ENCODE measurements around the gene NOXA1. TPM values are rescaled to one million over a fixed set of nuclear protein-coding genes. Genes with fewer than 3 reads are reported as not detected.

NOXA1 gene
- total and polyA plus RNA-seq, 4 donors = 1.3 to 3.6 (median 2.4) TPM

DNA sequence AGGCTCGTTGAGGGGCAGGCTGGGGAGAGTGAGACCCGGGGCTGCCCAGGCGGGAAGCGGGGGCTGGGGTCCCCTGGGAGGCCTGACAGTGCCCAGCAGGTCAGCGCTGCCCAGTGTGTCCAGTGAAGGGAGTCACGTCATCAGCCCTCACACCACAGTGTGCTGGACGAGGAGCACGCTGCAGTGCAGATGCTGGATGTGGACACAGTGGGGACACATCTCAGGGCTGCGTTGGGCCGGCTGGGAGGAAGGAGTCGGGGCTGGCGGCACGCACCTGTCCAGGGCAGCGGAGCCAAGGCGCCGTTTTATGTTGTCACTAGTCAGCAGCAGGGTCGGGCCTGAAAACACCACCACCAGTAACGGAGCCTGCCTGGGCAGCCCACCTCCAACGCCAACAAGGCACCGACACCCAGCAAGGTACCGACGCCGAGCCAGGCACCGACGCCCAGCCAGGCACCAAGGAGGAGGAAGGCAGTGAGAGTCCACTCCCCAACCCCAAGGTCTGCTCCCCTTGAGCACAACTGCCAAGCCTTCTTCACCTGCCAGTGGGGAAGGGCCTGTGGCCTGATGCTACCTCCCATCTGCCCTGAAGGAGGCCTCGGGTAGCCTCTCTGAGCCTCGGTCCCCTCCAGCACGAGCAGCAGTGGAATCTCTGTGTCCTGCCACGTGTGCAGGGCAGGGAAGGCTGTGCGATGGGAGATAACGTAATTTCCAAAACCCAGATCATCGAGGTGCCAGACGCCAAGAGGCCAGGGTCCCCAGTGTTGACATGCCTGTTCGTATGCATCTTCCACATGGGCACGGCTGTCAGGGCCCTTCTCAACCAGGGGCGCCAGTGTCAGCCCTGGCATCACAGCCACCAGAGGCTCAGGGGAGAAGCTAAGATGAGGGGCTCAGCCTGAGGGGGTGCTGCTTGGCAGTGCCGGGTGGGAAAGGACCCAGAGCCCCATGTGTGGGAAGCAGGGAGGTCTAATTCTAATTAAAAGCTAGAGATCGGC, 57.8 kb downstream of the NOXA1 start:
- Histone ChIP-seq H3K9ac (ENCODE audit: low read depth in 1 of 2, low read length in 2 of 2) (no peak overlapping the region), H3K27ac (ENCODE audit: low read depth in 1 of 2, low read length in 2 of 2) (no peak overlapping the region), H3K4me3 (ENCODE audit: low read depth in 1 of 3, low read length in 3 of 3) (no peak overlapping the region), H3K27me3 (ENCODE audit: control insufficient read depth in 4 of 4, insufficient read depth in 4 of 4, low read length in 3 of 4) (no peaks in the 10 kb centered on the region), H3K36me3 (ENCODE audit: control insufficient read depth in 4 of 4, insufficient read depth in 3 of 4, low read depth in 1 of 4, low read length in 3 of 4) (peaks cover 0 to 5% (median 4%) of the 10 kb centered on the region in 4 donors), H3K4me1 (ENCODE audit: control insufficient read depth in 4 of 4, insufficient read depth in 4 of 4, low read length in 3 of 4) (peaks cover 0 to 8% (median 7%) of the 10 kb centered on the region in 4 donors), H3K9me3 (ENCODE audit: control insufficient read depth in 4 of 4, low read length in 3 of 4) (peaks cover 2 to 7% (median 2%) of the 10 kb centered on the region in 4 donors)
- DNase-seq (ENCODE audit: low spot score) = no peak
- WGBS = 94% methylated on average over 38 of the region's 38 CpGs
- TF ChIP-seq NR2F2 (IDR thresholded peaks at IDR 0.05) = no peak
- TF ChIP-seq HNF4G (IDR thresholded peaks at IDR 0.05) = no peak
- TF ChIP-seq, protein P1, sequence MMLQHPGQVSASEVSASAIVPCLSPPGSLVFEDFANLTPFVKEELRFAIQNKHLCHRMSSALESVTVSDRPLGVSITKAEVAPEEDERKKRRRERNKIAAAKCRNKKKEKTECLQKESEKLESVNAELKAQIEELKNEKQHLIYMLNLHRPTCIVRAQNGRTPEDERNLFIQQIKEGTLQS (IDR thresholded peaks at IDR 0.05) = no peak

DNA sequence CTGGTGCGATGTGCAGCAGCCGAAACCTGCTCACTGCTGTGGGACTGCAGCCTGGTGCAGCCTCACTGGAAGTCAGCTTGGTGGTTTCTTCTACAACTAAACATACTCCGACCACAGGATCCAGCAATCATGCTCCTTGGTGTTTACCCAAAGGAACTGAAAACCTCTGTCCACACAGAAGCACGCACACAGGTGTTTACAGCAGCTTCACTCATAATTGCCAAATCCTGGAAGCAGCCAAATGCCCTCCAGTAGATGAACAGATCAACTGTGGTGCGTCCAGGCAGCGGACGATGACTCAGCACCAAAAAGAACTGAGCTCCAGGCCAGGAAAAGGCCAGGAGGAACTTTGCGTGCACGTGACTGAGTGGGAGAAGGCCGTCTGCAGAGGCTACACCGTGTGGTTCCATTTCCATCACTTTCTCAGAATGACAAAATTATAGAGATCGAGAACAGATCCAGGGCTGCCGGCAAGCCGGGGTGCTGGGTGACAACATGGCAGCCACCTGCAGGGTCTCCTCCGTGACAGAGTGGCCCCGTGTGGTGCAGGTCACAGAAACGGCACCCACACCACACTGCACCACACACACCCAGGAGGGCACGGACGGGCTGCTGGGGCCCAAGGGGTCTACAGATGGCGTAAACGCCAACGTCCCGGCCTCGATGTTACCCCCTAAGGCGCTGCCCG, 59.0 kb downstream of the NOXA1 start:
- H3K27ac ChIP-seq (ENCODE audit: low read depth in 1 of 2, low read length in 2 of 2) = peak overlapping the region; percentile 60 to 79
- TF ChIP-seq, protein P2, sequence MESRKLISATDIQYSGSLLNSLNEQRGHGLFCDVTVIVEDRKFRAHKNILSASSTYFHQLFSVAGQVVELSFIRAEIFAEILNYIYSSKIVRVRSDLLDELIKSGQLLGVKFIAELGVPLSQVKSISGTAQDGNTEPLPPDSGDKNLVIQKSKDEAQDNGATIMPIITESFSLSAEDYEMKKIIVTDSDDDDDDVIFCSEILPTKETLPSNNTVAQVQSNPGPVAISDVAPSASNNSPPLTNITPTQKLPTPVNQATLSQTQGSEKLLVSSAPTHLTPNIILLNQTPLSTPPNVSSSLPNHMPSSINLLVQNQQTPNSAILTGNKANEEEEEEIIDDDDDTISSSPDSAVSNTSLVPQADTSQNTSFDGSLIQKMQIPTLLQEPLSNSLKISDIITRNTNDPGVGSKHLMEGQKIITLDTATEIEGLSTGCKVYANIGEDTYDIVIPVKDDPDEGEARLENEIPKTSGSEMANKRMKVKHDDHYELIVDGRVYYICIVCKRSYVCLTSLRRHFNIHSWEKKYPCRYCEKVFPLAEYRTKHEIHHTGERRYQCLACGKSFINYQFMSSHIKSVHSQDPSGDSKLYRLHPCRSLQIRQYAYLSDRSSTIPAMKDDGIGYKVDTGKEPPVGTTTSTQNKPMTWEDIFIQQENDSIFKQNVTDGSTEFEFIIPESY (IDR thresholded peaks at IDR 0.05) = no peak
- TF ChIP-seq, protein P3, sequence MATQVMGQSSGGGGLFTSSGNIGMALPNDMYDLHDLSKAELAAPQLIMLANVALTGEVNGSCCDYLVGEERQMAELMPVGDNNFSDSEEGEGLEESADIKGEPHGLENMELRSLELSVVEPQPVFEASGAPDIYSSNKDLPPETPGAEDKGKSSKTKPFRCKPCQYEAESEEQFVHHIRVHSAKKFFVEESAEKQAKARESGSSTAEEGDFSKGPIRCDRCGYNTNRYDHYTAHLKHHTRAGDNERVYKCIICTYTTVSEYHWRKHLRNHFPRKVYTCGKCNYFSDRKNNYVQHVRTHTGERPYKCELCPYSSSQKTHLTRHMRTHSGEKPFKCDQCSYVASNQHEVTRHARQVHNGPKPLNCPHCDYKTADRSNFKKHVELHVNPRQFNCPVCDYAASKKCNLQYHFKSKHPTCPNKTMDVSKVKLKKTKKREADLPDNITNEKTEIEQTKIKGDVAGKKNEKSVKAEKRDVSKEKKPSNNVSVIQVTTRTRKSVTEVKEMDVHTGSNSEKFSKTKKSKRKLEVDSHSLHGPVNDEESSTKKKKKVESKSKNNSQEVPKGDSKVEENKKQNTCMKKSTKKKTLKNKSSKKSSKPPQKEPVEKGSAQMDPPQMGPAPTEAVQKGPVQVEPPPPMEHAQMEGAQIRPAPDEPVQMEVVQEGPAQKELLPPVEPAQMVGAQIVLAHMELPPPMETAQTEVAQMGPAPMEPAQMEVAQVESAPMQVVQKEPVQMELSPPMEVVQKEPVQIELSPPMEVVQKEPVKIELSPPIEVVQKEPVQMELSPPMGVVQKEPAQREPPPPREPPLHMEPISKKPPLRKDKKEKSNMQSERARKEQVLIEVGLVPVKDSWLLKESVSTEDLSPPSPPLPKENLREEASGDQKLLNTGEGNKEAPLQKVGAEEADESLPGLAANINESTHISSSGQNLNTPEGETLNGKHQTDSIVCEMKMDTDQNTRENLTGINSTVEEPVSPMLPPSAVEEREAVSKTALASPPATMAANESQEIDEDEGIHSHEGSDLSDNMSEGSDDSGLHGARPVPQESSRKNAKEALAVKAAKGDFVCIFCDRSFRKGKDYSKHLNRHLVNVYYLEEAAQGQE (IDR thresholded peaks at IDR 0.05) = peak; percentile 60
- TF ChIP-seq RAD21 (IDR thresholded peaks at IDR 0.05) (no peak), HNF4A (conservative IDR thresholded peaks at IDR 0.05) (peak in 1 of 2 donors; percentile 82), RXRA (IDR thresholded peaks at IDR 0.05) (peak; percentile 25 to 87), HNF4G (IDR thresholded peaks at IDR 0.05) (no peak), NR2F2 (IDR thresholded peaks at IDR 0.05) (no peak), TAF1 (conservative IDR thresholded peaks at IDR 0.05) (no peak), GABPA (IDR thresholded peaks at IDR 0.05 in 1 of 2, conservative IDR thresholded peaks at IDR 0.05 in 1 of 2) (peak in 1 of 2 donors; percentile 67), FOXA1 (IDR thresholded peaks at IDR 0.05) (peak; percentile 98), SP1 (IDR thresholded peaks at IDR 0.05) (no peak), FOXA2 (IDR thresholded peaks at IDR 0.05) (peak; percentile 92), EGR1 (IDR thresholded peaks at IDR 0.05; ENCODE audit: low read depth in 2 of 2) (no peak), YY1 (IDR thresholded peaks at IDR 0.05) (peak; percentile 85), JUND (IDR thresholded peaks at IDR 0.05) (peak in 1 of 2 donors; percentile 90)
- TF ChIP-seq, protein P1 (IDR thresholded peaks at IDR 0.05) = no peak
- TF ChIP-seq, protein P4, sequence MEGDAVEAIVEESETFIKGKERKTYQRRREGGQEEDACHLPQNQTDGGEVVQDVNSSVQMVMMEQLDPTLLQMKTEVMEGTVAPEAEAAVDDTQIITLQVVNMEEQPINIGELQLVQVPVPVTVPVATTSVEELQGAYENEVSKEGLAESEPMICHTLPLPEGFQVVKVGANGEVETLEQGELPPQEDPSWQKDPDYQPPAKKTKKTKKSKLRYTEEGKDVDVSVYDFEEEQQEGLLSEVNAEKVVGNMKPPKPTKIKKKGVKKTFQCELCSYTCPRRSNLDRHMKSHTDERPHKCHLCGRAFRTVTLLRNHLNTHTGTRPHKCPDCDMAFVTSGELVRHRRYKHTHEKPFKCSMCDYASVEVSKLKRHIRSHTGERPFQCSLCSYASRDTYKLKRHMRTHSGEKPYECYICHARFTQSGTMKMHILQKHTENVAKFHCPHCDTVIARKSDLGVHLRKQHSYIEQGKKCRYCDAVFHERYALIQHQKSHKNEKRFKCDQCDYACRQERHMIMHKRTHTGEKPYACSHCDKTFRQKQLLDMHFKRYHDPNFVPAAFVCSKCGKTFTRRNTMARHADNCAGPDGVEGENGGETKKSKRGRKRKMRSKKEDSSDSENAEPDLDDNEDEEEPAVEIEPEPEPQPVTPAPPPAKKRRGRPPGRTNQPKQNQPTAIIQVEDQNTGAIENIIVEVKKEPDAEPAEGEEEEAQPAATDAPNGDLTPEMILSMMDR (IDR thresholded peaks at IDR 0.05; ENCODE audit: low read depth, low read length, missing input control) = no peak
- TF ChIP-seq, protein P5, sequence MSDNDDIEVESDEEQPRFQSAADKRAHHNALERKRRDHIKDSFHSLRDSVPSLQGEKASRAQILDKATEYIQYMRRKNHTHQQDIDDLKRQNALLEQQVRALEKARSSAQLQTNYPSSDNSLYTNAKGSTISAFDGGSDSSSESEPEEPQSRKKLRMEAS (IDR thresholded peaks at IDR 0.05) = no peak
- H3K4me1 ChIP-seq (ENCODE audit: control insufficient read depth in 4 of 4, insufficient read depth in 4 of 4, low read length in 3 of 4) = peaks cover 0 to 8% (median 7%) of the 10 kb centered on the region in 4 donors
- H3K9me3 ChIP-seq (ENCODE audit: control insufficient read depth in 4 of 4, low read length in 3 of 4) = no peaks in the 10 kb centered on the region
- H3K9ac ChIP-seq (ENCODE audit: low read depth in 1 of 2, low read length in 2 of 2) = no peak overlapping the region
- no peak overlapping the region for H3K4me3 ChIP-seq (ENCODE audit: low read depth in 1 of 3, low read length in 3 of 3)
- peaks cover 0 to 5% (median 0%) of the 10 kb centered on the region in 4 donors for H3K36me3 ChIP-seq (ENCODE audit: control insufficient read depth in 4 of 4, insufficient read depth in 3 of 4, low read depth in 1 of 4, low read length in 3 of 4)
- DNase-seq (ENCODE audit: low spot score) = no peak
- H3K27me3 ChIP-seq (ENCODE audit: control insufficient read depth in 4 of 4, insufficient read depth in 4 of 4, low read length in 3 of 4) = no peaks in the 10 kb centered on the region
- 68% methylated on average over 26 of the region's 26 CpGs for WGBS

Measured in liver (tissue), 9 donors.